HCT116 (cell line): Measurements from ENCODE around the gene PDCD1LG2.

Experiments used
- POLR2A ChIP-seq: IDR thresholded peaks from 2 replicates; pipeline ENCODE4 v1.7.0; 2011; ENCODE audit warnings: borderline replicate concordance; ENCODE audit not compliant: insufficient read depth, insufficient read length; ENCODE audit errors: extremely low read depth
- ZFX ChIP-seq: fragments of 450-650 bp; IDR thresholded peaks from 2 replicates; pipeline ENCODE4 v1.6.1; 2017
- TF ChIP-seq, protein P1 (sequence below): IDR thresholded peaks from 2 replicates; pipeline ENCODE4 v1.6.1; 2012
- TF ChIP-seq, protein P2 (sequence below): IDR thresholded peaks from 2 replicates; pipeline ENCODE4 v1.6.1; 2012; ENCODE audit warnings: low read depth
- TF ChIP-seq, protein P3 (sequence below), 3 experiments: fragments of 200-600 bp in 1 of 3; sonication (generic) in 1 of 3; IDR thresholded peaks in 2 of 3; conservative IDR thresholded peaks in 1 of 3; 2 replicates each; pipeline ENCODE4 v1.5.1; 2012 to 2017; ENCODE audit warnings: low read depth in 2 of 3, low read length in 2 of 3, antibody characterized with exemption in 1 of 3, borderline replicate concordance in 1 of 3, control low read depth in 1 of 3, mild to moderate bottlenecking in 1 of 3, mixed read lengths in 1 of 3, mixed run types in 1 of 3, moderate library complexity in 1 of 3; ENCODE audit not compliant: insufficient read depth in 1 of 3

DNA sequence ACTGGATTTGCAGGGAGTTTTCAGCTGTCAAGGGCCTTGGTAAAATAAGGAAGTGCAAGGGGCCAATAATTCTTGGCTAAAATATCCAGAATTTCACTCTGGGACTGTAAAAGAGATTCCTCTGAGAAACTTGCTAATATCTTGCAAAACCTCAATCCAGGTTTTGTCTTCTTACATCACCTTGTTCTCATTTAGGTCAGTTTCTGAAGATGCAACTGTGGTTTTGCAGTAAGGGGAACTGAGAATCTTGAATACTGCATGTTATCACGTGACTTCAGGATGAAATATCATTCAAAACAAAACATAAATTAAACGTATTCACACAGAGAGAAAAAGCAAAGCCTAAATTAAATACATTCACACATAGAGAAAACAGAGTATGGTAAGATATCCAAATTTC is 83.6 kb downstream of the PDCD1LG2 start:
- TF ChIP-seq POLR2A, result no peak
- TF ChIP-seq, protein P1, sequence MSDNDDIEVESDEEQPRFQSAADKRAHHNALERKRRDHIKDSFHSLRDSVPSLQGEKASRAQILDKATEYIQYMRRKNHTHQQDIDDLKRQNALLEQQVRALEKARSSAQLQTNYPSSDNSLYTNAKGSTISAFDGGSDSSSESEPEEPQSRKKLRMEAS, result no peak
- no peak for TF ChIP-seq ZFX
- TF ChIP-seq, protein P2, sequence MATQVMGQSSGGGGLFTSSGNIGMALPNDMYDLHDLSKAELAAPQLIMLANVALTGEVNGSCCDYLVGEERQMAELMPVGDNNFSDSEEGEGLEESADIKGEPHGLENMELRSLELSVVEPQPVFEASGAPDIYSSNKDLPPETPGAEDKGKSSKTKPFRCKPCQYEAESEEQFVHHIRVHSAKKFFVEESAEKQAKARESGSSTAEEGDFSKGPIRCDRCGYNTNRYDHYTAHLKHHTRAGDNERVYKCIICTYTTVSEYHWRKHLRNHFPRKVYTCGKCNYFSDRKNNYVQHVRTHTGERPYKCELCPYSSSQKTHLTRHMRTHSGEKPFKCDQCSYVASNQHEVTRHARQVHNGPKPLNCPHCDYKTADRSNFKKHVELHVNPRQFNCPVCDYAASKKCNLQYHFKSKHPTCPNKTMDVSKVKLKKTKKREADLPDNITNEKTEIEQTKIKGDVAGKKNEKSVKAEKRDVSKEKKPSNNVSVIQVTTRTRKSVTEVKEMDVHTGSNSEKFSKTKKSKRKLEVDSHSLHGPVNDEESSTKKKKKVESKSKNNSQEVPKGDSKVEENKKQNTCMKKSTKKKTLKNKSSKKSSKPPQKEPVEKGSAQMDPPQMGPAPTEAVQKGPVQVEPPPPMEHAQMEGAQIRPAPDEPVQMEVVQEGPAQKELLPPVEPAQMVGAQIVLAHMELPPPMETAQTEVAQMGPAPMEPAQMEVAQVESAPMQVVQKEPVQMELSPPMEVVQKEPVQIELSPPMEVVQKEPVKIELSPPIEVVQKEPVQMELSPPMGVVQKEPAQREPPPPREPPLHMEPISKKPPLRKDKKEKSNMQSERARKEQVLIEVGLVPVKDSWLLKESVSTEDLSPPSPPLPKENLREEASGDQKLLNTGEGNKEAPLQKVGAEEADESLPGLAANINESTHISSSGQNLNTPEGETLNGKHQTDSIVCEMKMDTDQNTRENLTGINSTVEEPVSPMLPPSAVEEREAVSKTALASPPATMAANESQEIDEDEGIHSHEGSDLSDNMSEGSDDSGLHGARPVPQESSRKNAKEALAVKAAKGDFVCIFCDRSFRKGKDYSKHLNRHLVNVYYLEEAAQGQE, result no peak
- TF ChIP-seq, protein P3, sequence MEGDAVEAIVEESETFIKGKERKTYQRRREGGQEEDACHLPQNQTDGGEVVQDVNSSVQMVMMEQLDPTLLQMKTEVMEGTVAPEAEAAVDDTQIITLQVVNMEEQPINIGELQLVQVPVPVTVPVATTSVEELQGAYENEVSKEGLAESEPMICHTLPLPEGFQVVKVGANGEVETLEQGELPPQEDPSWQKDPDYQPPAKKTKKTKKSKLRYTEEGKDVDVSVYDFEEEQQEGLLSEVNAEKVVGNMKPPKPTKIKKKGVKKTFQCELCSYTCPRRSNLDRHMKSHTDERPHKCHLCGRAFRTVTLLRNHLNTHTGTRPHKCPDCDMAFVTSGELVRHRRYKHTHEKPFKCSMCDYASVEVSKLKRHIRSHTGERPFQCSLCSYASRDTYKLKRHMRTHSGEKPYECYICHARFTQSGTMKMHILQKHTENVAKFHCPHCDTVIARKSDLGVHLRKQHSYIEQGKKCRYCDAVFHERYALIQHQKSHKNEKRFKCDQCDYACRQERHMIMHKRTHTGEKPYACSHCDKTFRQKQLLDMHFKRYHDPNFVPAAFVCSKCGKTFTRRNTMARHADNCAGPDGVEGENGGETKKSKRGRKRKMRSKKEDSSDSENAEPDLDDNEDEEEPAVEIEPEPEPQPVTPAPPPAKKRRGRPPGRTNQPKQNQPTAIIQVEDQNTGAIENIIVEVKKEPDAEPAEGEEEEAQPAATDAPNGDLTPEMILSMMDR (IDR thresholded peaks at IDR 0.05 in 2 of 3, conservative IDR thresholded peaks at IDR 0.05 in 1 of 3; ENCODE audit: borderline replicate concordance in 1 of 3, insufficient read depth in 1 of 3, low read depth in 2 of 3, low read length in 2 of 3), result no peak
